ENCODE data around the gene OR4K15. TPM values are rescaled to one million over a fixed set of nuclear protein-coding genes. Genes with fewer than 3 reads are reported as not detected.

The OR4K15 gene
- total and polyA plus RNA-seq, 3 experiments from 2014 or later: not detected

DNA sequence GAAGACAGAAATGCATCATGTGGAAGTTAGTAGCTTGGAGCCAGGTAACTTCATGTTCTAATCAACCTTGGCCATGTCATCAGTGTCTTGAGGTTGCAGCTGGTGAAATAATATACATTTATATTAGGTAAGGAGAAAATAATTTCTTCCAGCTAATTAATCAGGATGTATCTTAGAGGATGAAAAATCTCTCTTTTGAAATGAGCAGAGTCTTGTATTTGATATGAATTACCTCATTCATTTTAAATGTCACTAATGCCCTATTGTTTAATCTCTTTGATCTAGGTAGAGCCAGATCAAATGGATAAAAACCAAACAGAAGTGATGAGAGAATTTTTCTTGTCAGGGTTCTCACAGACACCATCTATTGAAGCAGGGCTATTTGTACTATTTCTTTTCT is 26.5 kb downstream of the OR4K15 start, which contains the start of gene OR4Q2:
OR4Q2 (plus strand) TSS at position 301 of the 400 bp plus-strand sequence.
- Histone ChIP-seq H3K4me3 (ENCODE audit: low read length) (no peak within 1 kb of the TSS), H3K27me3 (ENCODE audit: insufficient read depth, low read length, poor library complexity, severe bottlenecking) (no peaks in the 10 kb centered on the region), H3K36me3 (ENCODE audit: insufficient read depth, low read length) (no peaks in the 10 kb centered on the region), H3K9me3 (ENCODE audit: low read length) (no peaks in the 10 kb centered on the region), H3K27ac (ENCODE audit: low read depth, low read length) (no peak within 1 kb of the TSS), H3K4me1 (ENCODE audit: insufficient read depth, low read length) (no peaks in the 10 kb centered on the region)
- Mint-ChIP-seq H3K27ac (no peak within 1 kb of the TSS), H3K36me3 (peaks cover 0 to 4% (median 0%) of the 10 kb centered on the region in 3 donors), H3K4me3 (no peak within 1 kb of the TSS), H3K9me3 (peaks cover 0 to 4% (median 2%) of the 10 kb centered on the region in 5 donors), H3K4me1 (no peaks in the 10 kb centered on the region), H3K27me3 (no peaks in the 10 kb centered on the region)
- POLR2A ChIA-PET: no interaction called here
- DNase-seq: no peak
- CTCF ChIA-PET: no interaction called here

DNA sequence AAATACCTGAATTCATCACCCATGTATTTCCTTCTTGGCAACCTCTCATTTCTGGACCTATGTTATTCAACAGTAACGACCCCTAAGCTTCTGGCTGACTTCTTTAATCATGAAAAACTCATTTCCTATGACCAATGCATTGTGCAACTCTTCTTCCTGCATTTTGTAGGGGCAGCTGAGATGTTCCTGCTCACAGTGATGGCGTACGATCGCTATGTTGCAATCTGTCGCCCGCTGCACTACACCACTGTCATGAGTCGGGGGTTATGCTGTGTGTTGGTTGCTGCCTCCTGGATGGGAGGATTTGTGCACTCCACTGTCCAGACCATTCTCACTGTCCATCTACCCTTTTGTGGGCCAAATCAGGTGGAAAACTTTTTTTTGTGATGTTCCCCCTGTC is 26.9 kb downstream of the OR4K15 start:
- Histone ChIP-seq H3K27me3 (ENCODE audit: insufficient read depth, low read length, poor library complexity, severe bottlenecking) (no peaks in the 10 kb centered on the region), H3K27ac (ENCODE audit: low read depth, low read length) (no peak overlapping the region), H3K36me3 (ENCODE audit: insufficient read depth, low read length) (no peaks in the 10 kb centered on the region), H3K9me3 (ENCODE audit: low read length) (no peaks in the 10 kb centered on the region), H3K4me1 (ENCODE audit: insufficient read depth, low read length) (no peaks in the 10 kb centered on the region), H3K4me3 (ENCODE audit: low read length) (no peak overlapping the region)
- no peaks in the 10 kb centered on the region for H3K4me1 Mint-ChIP-seq
- ChIA-PET CTCF (no interaction called here), POLR2A (no interaction called here)
- no peak overlapping the region for H3K27ac Mint-ChIP-seq
- H3K36me3 Mint-ChIP-seq: peaks cover 0 to 4% (median 0%) of the 10 kb centered on the region in 3 donors
- no peaks in the 10 kb centered on the region for H3K27me3 Mint-ChIP-seq
- no peak for DNase-seq
- no peak overlapping the region for H3K4me3 Mint-ChIP-seq
- peaks cover 0 to 6% (median 3%) of the 10 kb centered on the region in 5 donors for H3K9me3 Mint-ChIP-seq

DNA sequence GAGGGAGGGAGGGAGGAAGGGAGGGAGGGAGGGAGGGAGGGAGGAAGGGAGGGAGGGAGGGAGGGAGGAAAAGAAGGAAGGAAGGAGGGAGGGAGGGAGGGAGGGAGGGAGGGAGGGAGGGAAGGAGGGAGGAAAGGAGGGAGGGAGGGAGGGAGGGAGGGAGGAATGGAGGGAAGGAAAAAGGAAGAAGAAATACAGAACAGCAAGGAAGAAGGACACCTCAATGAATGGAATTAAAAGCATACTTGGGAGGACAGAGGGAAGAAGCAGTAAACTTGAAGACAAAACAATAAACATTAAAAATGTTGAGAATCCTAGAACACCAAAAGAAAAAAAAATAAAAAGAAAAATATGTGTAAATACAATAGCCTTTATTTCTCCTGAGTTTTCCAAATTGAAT is 32.8 kb downstream of the OR4K15 start:
- Histone ChIP-seq H3K4me3 (ENCODE audit: low read length) (no peak overlapping the region), H3K36me3 (ENCODE audit: insufficient read depth, low read length) (no peaks in the 10 kb centered on the region), H3K4me1 (ENCODE audit: insufficient read depth, low read length) (no peaks in the 10 kb centered on the region), H3K27ac (ENCODE audit: low read depth, low read length) (no peak overlapping the region), H3K9me3 (ENCODE audit: low read length) (no peaks in the 10 kb centered on the region), H3K27me3 (ENCODE audit: insufficient read depth, low read length, poor library complexity, severe bottlenecking) (no peaks in the 10 kb centered on the region)
- Mint-ChIP-seq H3K27me3 (no peaks in the 10 kb centered on the region), H3K9me3 (peaks cover 3 to 12% (median 8%) of the 10 kb centered on the region in 5 donors), H3K4me1 (no peaks in the 10 kb centered on the region), H3K36me3 (peaks cover 0 to 3% (median 0%) of the 10 kb centered on the region in 3 donors), H3K27ac (peak overlapping the region in 1 of 8 donors; percentile 36), H3K4me3 (no peak overlapping the region)
- ChIA-PET CTCF (no interaction called here), POLR2A (no interaction called here)
- DNase-seq: no peak

DNA sequence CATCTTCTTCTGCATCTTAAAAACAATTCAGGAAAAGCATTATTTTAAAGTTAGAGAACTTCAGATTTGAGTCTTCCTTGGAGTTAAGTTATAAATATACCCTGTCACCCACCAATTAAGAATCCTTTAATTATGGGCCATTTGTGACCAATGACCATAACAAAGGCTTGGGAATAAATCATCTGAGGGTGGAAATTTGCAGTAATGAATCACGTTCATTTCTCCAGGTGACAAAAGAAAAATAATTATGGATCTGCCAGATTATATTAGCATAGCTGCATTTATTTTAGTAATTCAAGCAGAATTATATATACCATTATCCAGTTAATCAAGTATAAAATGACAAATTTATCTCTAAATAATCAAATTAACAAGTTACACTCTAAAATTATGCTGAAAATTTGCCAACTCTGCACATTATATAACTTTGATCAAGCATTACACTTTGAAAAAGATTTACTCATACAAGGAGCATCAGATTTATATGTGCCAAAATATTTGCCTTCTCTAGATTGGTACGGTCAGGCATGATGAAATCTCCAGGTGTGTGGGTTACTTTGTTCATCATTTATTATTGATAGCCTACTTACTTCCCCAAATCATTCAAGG is 44.0 kb downstream of the OR4K15 start, which contains the start of gene OR4K14:
OR4K14 (minus strand) TSS at position 51 of the 609 bp plus-strand sequence. CDS start 4,114 bp downstream, outside the sequence.
- Mint-ChIP-seq H3K9me3 (peaks cover 0 to 3% (median 0%) of the 10 kb centered on the region in 5 donors), H3K36me3 (no peaks in the 10 kb centered on the region), H3K4me3 (no peak within 1 kb of the TSS), H3K27ac (no peak within 1 kb of the TSS), H3K4me1 (no peaks in the 10 kb centered on the region), H3K27me3 (peaks cover 0 to 2% of the 10 kb centered on the region in 2 donors)
- DNase-seq: no peak
- Histone ChIP-seq H3K9me3 (ENCODE audit: low read length) (no peaks in the 10 kb centered on the region), H3K4me1 (ENCODE audit: insufficient read depth, low read length) (no peaks in the 10 kb centered on the region), H3K4me3 (ENCODE audit: low read length) (no peak within 1 kb of the TSS), H3K36me3 (ENCODE audit: insufficient read depth, low read length) (no peaks in the 10 kb centered on the region), H3K27me3 (ENCODE audit: insufficient read depth, low read length, poor library complexity, severe bottlenecking) (no peaks in the 10 kb centered on the region), H3K27ac (ENCODE audit: low read depth, low read length) (no peak within 1 kb of the TSS)
- POLR2A ChIA-PET: no interaction called here
- CTCF ChIA-PET: no interaction called here

Other genes with a start within 250 kb of the OR4K15 start
- gene OR4Q3, start 232.0 kb upstream of the OR4K15 start, total RNA-seq: not detected
- not detected for gene OR4Q3, start 232.0 kb upstream of the OR4K15 start, polyA plus RNA-seq
- not detected for gene OR4M1, start 202.1 kb upstream of the OR4K15 start, total RNA-seq
- not detected for gene OR4M1, start 202.1 kb upstream of the OR4K15 start, polyA plus RNA-seq
- gene OR4N2, start 171.8 kb upstream of the OR4K15 start, total RNA-seq: not detected
- gene OR4N2, start 171.8 kb upstream of the OR4K15 start, polyA plus RNA-seq: not detected
- not detected for gene OR4K2, start 100.4 kb upstream of the OR4K15 start, total RNA-seq
- gene OR4K2, start 100.4 kb upstream of the OR4K15 start, polyA plus RNA-seq: not detected
- gene OR4K5, start 55.0 kb upstream of the OR4K15 start, total RNA-seq: not detected
- gene OR4K5, start 55.0 kb upstream of the OR4K15 start, polyA plus RNA-seq: not detected
- gene OR4K1, start 44.7 kb upstream of the OR4K15 start, total RNA-seq: not detected
- gene OR4K1, start 44.7 kb upstream of the OR4K15 start, polyA plus RNA-seq: not detected
- not detected for gene OR4Q2, start 26.6 kb downstream of the OR4K15 start, total RNA-seq
- not detected for gene OR4Q2, start 26.6 kb downstream of the OR4K15 start, polyA plus RNA-seq
- not detected for gene OR4K14, start 43.7 kb downstream of the OR4K15 start, total RNA-seq
- not detected for gene OR4K14, start 43.7 kb downstream of the OR4K15 start, polyA plus RNA-seq
- gene OR4K13, start 60.4 kb downstream of the OR4K15 start, total RNA-seq: not detected
- gene OR4K13, start 60.4 kb downstream of the OR4K15 start, polyA plus RNA-seq: not detected
- gene OR4L1, start 84.5 kb downstream of the OR4K15 start, total RNA-seq: not detected
- gene OR4L1, start 84.5 kb downstream of the OR4K15 start, polyA plus RNA-seq: not detected
- not detected for gene OR4K17, start 135.1 kb downstream of the OR4K15 start, total RNA-seq
- not detected for gene OR4K17, start 135.1 kb downstream of the OR4K15 start, polyA plus RNA-seq
- not detected for gene OR4N5, start 163.2 kb downstream of the OR4K15 start, total RNA-seq
- not detected for gene OR4N5, start 163.2 kb downstream of the OR4K15 start, polyA plus RNA-seq
- not detected for gene OR11G2, start 215.3 kb downstream of the OR4K15 start, total RNA-seq
- not detected for gene OR11G2, start 215.3 kb downstream of the OR4K15 start, polyA plus RNA-seq
- not detected for gene OR11H6, start 248.1 kb downstream of the OR4K15 start, total RNA-seq
- gene OR11H6, start 248.1 kb downstream of the OR4K15 start, polyA plus RNA-seq: not detected